ENCODE results near the gene AJAP1.
A peak's percentile ranks its signal among the peaks of the same experiment; 100 is the strongest.

AJAP1 gene

DNA sequence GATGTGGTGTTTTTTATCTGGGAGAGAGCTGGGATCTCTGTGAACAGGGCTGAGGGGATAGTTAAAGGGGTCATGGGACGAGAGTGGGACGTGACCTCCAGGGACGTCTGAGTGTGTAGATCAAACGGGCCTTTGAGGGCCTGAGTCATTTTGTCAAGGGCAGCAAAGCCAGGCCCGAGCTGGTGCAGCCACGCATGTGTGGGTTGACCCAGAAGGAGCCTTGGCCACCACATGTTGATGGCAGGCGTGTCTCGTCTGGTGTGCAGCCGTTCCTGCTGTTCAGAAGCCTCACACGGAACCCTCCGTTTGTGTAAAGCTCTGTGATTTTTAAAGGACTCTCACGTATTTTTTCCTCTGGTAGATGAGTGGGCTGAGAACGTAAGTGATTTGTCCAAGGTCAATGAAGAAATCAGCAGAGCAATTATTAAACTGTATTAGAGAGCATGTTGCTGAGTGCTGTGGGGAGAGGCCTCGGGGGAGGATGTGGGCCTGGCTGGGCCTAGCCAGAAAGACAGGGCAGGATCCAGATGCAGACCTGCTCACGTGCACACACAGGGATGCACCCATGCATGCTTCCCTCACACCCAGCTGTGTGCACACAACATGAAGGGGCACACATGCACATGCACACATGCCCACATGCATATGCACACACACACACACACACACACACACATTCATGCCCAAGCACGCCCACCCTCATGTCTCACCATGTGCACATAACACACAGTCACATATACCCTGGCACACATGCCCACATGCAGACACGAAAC, 89.8 kb downstream of the AJAP1 start:
- no peak overlapping the region for H3K4me2 ChIP-seq (ENCODE audit: low read depth, low read length)
- no peak for DNase-seq
- H3K27ac ChIP-seq (ENCODE audit: low read length): no peak overlapping the region
- no peak overlapping the region for H3K4me3 ChIP-seq (ENCODE audit: low read length)
- H3F3A ChIP-seq (ENCODE audit: insufficient read depth, low read length): no peaks in the 10 kb centered on the region
- H3K36me3 ChIP-seq (replicated peaks; ENCODE audit: insufficient read depth, low read length): no peaks in the 10 kb centered on the region
- H3K27me3 ChIP-seq (replicated peaks; ENCODE audit: insufficient read depth, low read length): peaks cover 71% of the 10 kb centered on the region
- H3K79me2 ChIP-seq (ENCODE audit: low read length): no peaks in the 10 kb centered on the region
- H3K9ac ChIP-seq (ENCODE audit: low read length): no peak overlapping the region
- TF ChIP-seq EZH2phosphoT487 (IDR thresholded peaks at IDR 0.05; ENCODE audit: low read length): no peak
- TF ChIP-seq, protein P1, sequence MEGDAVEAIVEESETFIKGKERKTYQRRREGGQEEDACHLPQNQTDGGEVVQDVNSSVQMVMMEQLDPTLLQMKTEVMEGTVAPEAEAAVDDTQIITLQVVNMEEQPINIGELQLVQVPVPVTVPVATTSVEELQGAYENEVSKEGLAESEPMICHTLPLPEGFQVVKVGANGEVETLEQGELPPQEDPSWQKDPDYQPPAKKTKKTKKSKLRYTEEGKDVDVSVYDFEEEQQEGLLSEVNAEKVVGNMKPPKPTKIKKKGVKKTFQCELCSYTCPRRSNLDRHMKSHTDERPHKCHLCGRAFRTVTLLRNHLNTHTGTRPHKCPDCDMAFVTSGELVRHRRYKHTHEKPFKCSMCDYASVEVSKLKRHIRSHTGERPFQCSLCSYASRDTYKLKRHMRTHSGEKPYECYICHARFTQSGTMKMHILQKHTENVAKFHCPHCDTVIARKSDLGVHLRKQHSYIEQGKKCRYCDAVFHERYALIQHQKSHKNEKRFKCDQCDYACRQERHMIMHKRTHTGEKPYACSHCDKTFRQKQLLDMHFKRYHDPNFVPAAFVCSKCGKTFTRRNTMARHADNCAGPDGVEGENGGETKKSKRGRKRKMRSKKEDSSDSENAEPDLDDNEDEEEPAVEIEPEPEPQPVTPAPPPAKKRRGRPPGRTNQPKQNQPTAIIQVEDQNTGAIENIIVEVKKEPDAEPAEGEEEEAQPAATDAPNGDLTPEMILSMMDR (IDR thresholded peaks at IDR 0.05; ENCODE audit: low read length): no peak
- TF ChIP-seq EZH2 (optimal IDR thresholded peaks at IDR 0.05; ENCODE audit: low read depth, low read length): no peak
- no peaks in the 10 kb centered on the region for H3K9me2 ChIP-seq (replicated peaks; ENCODE audit: insufficient read depth, low read length)
- H3K4me1 ChIP-seq (ENCODE audit: low read length): no peaks in the 10 kb centered on the region
- H4K20me1 ChIP-seq (ENCODE audit: insufficient read depth, low read length): no peaks in the 10 kb centered on the region
- H3K9me3 ChIP-seq (replicated peaks; ENCODE audit: insufficient read depth, low read length): no peaks in the 10 kb centered on the region
- no peak overlapping the region for H2AFZ ChIP-seq (ENCODE audit: low read length)

DNA sequence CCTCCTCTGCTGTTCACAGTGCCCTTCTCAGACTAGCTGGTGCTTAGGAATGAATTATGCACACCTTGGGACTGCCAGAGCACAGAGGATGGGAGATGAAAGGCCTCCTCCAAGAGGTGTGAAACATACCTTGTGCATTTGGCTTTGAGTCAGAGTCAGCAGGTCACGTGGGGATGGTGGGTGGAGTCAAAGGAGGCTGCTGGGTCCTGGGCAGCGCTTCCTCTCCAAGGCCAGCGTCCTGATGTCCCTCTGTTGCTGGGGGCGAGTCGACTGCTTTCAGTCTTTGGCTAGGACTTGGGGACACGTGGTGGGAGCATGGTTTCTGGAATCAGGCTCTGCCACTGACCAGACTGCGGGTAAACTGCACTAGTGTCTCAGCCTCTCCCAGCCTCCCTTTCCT, 91.2 kb downstream of the AJAP1 start:
- Histone ChIP-seq H3K9me2 (replicated peaks; ENCODE audit: insufficient read depth, low read length) (no peaks in the 10 kb centered on the region), H3K79me2 (ENCODE audit: low read length) (no peaks in the 10 kb centered on the region), H2AFZ (ENCODE audit: low read length) (no peak overlapping the region), H3K9ac (ENCODE audit: low read length) (no peak overlapping the region), H3K4me2 (ENCODE audit: low read depth, low read length) (peak overlapping the region; percentile 21; the same call in 1 of the 2 replicates), H3K27me3 (replicated peaks; ENCODE audit: insufficient read depth, low read length) (peaks cover 71% of the 10 kb centered on the region), H3K9me3 (replicated peaks; ENCODE audit: insufficient read depth, low read length) (no peaks in the 10 kb centered on the region), H3K27ac (ENCODE audit: low read length) (no peak overlapping the region), H3F3A (ENCODE audit: insufficient read depth, low read length) (no peaks in the 10 kb centered on the region), H4K20me1 (ENCODE audit: insufficient read depth, low read length) (no peaks in the 10 kb centered on the region), H3K36me3 (replicated peaks; ENCODE audit: insufficient read depth, low read length) (no peaks in the 10 kb centered on the region), H3K4me3 (ENCODE audit: low read length) (no peak overlapping the region), H3K4me1 (ENCODE audit: low read length) (no peaks in the 10 kb centered on the region)
- no peak for TF ChIP-seq EZH2 (optimal IDR thresholded peaks at IDR 0.05; ENCODE audit: low read depth, low read length)
- TF ChIP-seq, protein P1 (IDR thresholded peaks at IDR 0.05; ENCODE audit: low read length): no peak
- TF ChIP-seq EZH2phosphoT487 (IDR thresholded peaks at IDR 0.05; ENCODE audit: low read length): no peak
- DNase-seq: peak; percentile 7

DNA sequence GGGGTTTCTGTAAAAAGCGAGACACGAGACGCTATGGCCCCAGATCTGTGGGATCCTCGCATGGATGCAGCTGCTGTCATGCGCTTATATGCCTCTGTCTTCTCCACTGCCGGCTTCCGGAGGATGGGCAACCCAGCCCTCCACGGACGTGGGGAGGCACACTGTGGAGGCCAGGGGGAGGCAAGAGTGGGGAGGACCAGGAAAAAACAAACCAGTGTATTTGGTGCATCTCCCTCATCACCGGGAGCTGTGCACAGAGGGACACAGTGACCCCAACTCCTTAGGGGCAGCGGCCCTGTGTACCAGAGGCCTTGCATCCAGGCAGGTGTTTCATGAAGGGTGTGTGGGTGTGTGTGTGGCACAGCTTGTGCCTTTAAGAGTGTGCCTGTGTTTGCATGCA, 95.0 kb downstream of the AJAP1 start:
- Histone ChIP-seq H3K27me3 (replicated peaks; ENCODE audit: insufficient read depth, low read length) (peaks cover 49% of the 10 kb centered on the region), H3K9me3 (replicated peaks; ENCODE audit: insufficient read depth, low read length) (no peaks in the 10 kb centered on the region), H3K27ac (ENCODE audit: low read length) (no peak overlapping the region), H3K4me2 (ENCODE audit: low read depth, low read length) (no peak overlapping the region), H3F3A (ENCODE audit: insufficient read depth, low read length) (no peaks in the 10 kb centered on the region), H3K79me2 (ENCODE audit: low read length) (no peaks in the 10 kb centered on the region), H4K20me1 (ENCODE audit: insufficient read depth, low read length) (no peaks in the 10 kb centered on the region), H3K4me3 (ENCODE audit: low read length) (no peak overlapping the region), H3K9me2 (replicated peaks; ENCODE audit: insufficient read depth, low read length) (no peaks in the 10 kb centered on the region), H2AFZ (ENCODE audit: low read length) (no peak overlapping the region), H3K4me1 (ENCODE audit: low read length) (no peaks in the 10 kb centered on the region), H3K9ac (ENCODE audit: low read length) (no peak overlapping the region), H3K36me3 (replicated peaks; ENCODE audit: insufficient read depth, low read length) (no peaks in the 10 kb centered on the region)
- no peak for DNase-seq
- TF ChIP-seq EZH2phosphoT487 (IDR thresholded peaks at IDR 0.05; ENCODE audit: low read length) (no peak), EZH2 (optimal IDR thresholded peaks at IDR 0.05; ENCODE audit: low read depth, low read length) (no peak)
- TF ChIP-seq, protein P1 (IDR thresholded peaks at IDR 0.05; ENCODE audit: low read length): no peak

Data from MM.1S (cell line).